Natural killer cell (primary cell): Measurements from ENCODE around the gene PACRGL. TPM values are rescaled to one million over a fixed set of nuclear protein-coding genes. Genes with fewer than 3 reads are reported as not detected.

Source experiments
- ATAC-seq, 3 donors: fragments of 150-1000 bp in 2 of 3; fragments of 200-7000 bp in 1 of 3; cut with Tn5 transposase; 1 replicate in 1 of 3; 2 replicates in 2 of 3; pipeline ENCODE4 v1.10.0; 2021; ENCODE audit warnings: mild to moderate bottlenecking in 2 of 3, moderate library complexity in 2 of 3
- DNase-seq, 2 donors: peaks; one replicate each; pipeline versions ENCODE4 v3.0.0 to v3.0.0-alpha.2; 2013 to 2021; ENCODE audit warnings: mixed read lengths in 1 of 2
- H3K27ac ChIP-seq: one replicate; pipeline ENCODE4 v1.5.1; 2013; ENCODE audit warnings: mild to moderate bottlenecking, low read length
- H3K27me3 ChIP-seq: one replicate; pipeline ENCODE4 v1.6.1; 2013; ENCODE audit warnings: low read length; ENCODE audit not compliant: control insufficient read depth, insufficient read depth
- H3K36me3 ChIP-seq: one replicate; pipeline ENCODE4 v1.6.1; 2013; ENCODE audit warnings: low read length; ENCODE audit not compliant: control insufficient read depth, insufficient read depth
- H3K4me1 ChIP-seq: one replicate; pipeline ENCODE4 v1.6.1; 2013; ENCODE audit warnings: low read length; ENCODE audit not compliant: control insufficient read depth, insufficient read depth
- H3K4me3 ChIP-seq: one replicate; pipeline ENCODE4 v1.5.1; 2013; ENCODE audit warnings: low read length
- H3K9me3 ChIP-seq: one replicate; pipeline ENCODE4 v1.6.1; 2013; ENCODE audit warnings: low read length; ENCODE audit not compliant: control insufficient read depth, insufficient read depth
- H3K27ac Mint-ChIP-seq, 2 donors: one replicate each; pipeline ENCODE4 v1.8.0; 2022; ENCODE audit warnings: mild to moderate bottlenecking in 2 of 2, mixed read lengths in 2 of 2, moderate library complexity in 1 of 2
- H3K27me3 Mint-ChIP-seq, 2 donors: one replicate each; pipeline ENCODE4 v1.8.0; 2022; ENCODE audit warnings: low read depth in 2 of 2, mixed read lengths in 2 of 2
- H3K36me3 Mint-ChIP-seq: one replicate; pipeline ENCODE4 v1.8.0; 2022; ENCODE audit warnings: mixed read lengths
- H3K4me1 Mint-ChIP-seq, 2 donors: one replicate each; pipeline ENCODE4 v1.8.0; 2022; ENCODE audit warnings: mixed read lengths in 2 of 2
- H3K4me3 Mint-ChIP-seq: one replicate; pipeline ENCODE4 v1.8.0; 2022; ENCODE audit warnings: mild to moderate bottlenecking, moderate library complexity, mixed read lengths
- H3K9me3 Mint-ChIP-seq, 2 donors: one replicate each; pipeline ENCODE4 v1.8.0; 2022; ENCODE audit warnings: mixed read lengths in 2 of 2
- WGBS: methylation state at CpG from one replicate; pipeline ENCODE4 v1.1.7; 2013; ENCODE audit warnings: missing lambda C conversion rate; ENCODE audit not compliant: insufficient coverage; 5-methylcytosine and 5-hydroxymethylcytosine counted together
- intact Hi-C: fragments of 100-400 bp; cut with micrococcal nuclease; formaldehyde crosslinking; loops from one replicate; pipeline ENCODE4 v1.14.2; 2022
- total RNA-seq, 4 donors: library from RNA; stranded (reverse); fragments of 120-200 nt in 1 of 4; gene quantifications; one replicate each; pipeline versions ENCODE4 v1.2.3 to v1.2.4, GENCODE V29; 2013 to 2022
- TF ChIP-seq, protein P1 (sequence below): fragments of 200-600 bp; IDR thresholded peaks from one replicate; pipeline ENCODE4 v1.8.0; 2022; ENCODE audit warnings: antibody characterized with exemption

PACRGL gene
- total RNA-seq, 3 donors from 2014 or later (not counting 1 experiment from before 2014, with no cell fraction given): 9.0 to 14.7 (median 12.9) TPM

DNA sequence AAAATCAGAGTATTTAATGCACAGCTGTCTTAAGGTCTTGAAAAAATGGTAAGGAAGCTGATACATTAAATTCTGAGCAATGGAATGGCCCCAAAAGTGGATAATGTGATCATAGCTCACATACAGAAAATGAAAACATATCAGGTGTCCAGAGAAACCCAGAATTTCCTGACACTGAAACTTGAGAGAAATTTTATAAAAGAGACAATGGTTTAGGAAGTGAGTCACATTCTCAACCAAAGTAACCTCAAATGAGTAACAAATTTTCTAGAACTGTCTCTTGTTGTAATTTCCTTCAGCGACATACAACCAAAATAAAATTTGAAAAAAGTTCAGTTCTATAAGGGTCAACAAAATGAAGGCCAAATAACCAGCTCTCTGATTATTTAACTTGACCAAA, 37.4 kb upstream of the PACRGL start:
- peaks cover 0 to 3% of the 10 kb centered on the region in 2 donors for H3K27me3 Mint-ChIP-seq

DNA sequence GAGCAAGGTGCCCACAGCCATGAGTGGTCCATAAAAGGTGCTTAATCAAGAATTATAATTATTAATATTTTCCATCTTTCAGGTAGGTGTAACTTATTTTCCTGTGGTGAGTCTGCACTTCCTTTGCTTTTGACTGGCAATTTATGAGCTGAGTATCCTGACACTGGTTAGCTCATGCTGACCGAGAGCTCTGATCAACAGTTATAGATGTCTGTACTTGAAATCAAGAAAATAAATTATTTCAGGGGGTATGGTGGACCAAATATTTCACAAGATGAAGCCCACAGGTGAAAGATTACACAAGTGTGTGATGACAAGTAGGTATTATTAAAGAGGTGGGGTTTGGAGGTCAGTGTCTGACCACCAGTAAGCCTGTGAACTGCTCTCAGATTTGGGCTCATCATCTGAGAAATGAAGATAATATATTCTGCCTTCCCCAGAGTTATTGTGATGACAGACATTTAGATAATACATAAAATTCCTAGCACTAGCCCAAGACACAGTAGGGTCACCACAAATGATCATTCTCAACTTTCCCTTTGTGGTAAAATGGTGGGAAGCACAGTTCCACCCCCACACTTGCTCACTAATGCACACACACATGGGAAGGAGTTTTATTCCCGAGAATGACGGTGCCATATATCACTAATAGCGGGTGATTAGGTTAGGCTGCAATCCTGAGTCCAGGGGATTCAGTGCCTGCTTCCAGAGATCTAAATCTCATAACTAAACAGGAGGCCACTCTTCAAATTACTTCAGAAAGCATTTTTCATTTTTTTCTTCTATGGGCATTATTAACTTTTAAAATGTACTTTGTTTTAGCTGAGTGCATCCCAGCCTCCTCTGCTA, 34.0 kb upstream of the PACRGL start:
- H3K27ac ChIP-seq: no peak overlapping the region
- Mint-ChIP-seq H3K4me1 (no peaks in the 10 kb centered on the region), H3K27ac (no peak overlapping the region), H3K4me3 (no peak overlapping the region), H3K27me3 (peaks cover 0 to 3% of the 10 kb centered on the region in 2 donors), H3K36me3 (no peaks in the 10 kb centered on the region), H3K9me3 (no peaks in the 10 kb centered on the region)
- no peaks in the 10 kb centered on the region for H3K36me3 ChIP-seq
- WGBS: 87% methylated on average over 4 of the region's 4 CpGs
- intact Hi-C loops: no loop called here
- TF ChIP-seq, protein P1, sequence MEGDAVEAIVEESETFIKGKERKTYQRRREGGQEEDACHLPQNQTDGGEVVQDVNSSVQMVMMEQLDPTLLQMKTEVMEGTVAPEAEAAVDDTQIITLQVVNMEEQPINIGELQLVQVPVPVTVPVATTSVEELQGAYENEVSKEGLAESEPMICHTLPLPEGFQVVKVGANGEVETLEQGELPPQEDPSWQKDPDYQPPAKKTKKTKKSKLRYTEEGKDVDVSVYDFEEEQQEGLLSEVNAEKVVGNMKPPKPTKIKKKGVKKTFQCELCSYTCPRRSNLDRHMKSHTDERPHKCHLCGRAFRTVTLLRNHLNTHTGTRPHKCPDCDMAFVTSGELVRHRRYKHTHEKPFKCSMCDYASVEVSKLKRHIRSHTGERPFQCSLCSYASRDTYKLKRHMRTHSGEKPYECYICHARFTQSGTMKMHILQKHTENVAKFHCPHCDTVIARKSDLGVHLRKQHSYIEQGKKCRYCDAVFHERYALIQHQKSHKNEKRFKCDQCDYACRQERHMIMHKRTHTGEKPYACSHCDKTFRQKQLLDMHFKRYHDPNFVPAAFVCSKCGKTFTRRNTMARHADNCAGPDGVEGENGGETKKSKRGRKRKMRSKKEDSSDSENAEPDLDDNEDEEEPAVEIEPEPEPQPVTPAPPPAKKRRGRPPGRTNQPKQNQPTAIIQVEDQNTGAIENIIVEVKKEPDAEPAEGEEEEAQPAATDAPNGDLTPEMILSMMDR: no peak
- no peak for DNase-seq
- no peaks in the 10 kb centered on the region for H3K4me1 ChIP-seq
- H3K9me3 ChIP-seq: no peaks in the 10 kb centered on the region
- no peak for ATAC-seq
- H3K27me3 ChIP-seq: no peaks in the 10 kb centered on the region
- H3K4me3 ChIP-seq: no peak overlapping the region

More for the DNA sequence above, 37.4 kb upstream of the PACRGL start:
- intact Hi-C loops: no loop called here
- Mint-ChIP-seq H3K36me3 (no peaks in the 10 kb centered on the region), H3K4me3 (no peak overlapping the region), H3K4me1 (no peaks in the 10 kb centered on the region), H3K27ac (no peak overlapping the region), H3K9me3 (no peaks in the 10 kb centered on the region)
- TF ChIP-seq, protein P1: no peak
- no peak overlapping the region for H3K27ac ChIP-seq
- H3K36me3 ChIP-seq: no peaks in the 10 kb centered on the region
- no peak for ATAC-seq
- DNase-seq: no peak
- WGBS: 0% methylated on average over 1 of the region's 1 CpG
- H3K4me1 ChIP-seq: no peaks in the 10 kb centered on the region
- no peaks in the 10 kb centered on the region for H3K9me3 ChIP-seq
- no peaks in the 10 kb centered on the region for H3K27me3 ChIP-seq
- no peak overlapping the region for H3K4me3 ChIP-seq

- TF ChIP-seq, protein P1: no peak
- Mint-ChIP-seq H3K4me3 (no peak overlapping the region), H3K36me3 (no peaks in the 10 kb centered on the region), H3K4me1 (no peaks in the 10 kb centered on the region), H3K27ac (no peak overlapping the region), H3K27me3 (peaks cover 6 to 11% of the 10 kb centered on the region in 2 donors), H3K9me3 (no peaks in the 10 kb centered on the region)
- 71% methylated on average over 1 of the region's 1 CpG for WGBS
- intact Hi-C loops: no loop called here
- no peaks in the 10 kb centered on the region for H3K27me3 ChIP-seq
- ATAC-seq (no peak), DNase-seq (no peak)
- H3K36me3 ChIP-seq: no peaks in the 10 kb centered on the region
- H3K9me3 ChIP-seq: no peaks in the 10 kb centered on the region
- no peak overlapping the region for H3K27ac ChIP-seq
- no peak overlapping the region for H3K4me3 ChIP-seq
- H3K4me1 ChIP-seq: no peaks in the 10 kb centered on the region
These were observed 28.0 kb upstream of the PACRGL start for GRCh38 chr4:20672262-20672661.

DNA sequence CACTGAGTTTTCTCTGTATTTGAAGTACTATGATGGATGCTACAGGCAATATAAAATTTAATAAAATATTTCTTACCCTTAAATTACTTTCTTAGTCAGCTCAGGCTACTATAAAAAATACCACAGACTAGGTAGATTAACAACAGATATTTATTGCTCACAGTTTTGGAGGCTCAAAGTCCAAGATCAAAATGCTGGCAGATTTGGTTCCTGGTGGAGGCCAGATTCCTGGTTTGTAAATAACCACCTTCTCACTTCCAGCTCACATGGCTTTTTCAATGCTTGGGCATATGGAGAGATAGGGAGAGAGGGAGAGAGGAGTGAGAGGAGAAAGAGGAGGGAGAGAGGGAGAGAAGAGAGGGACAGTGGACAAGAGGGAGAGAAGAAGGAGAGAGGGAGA, 24.5 kb upstream of the PACRGL start:
- H3K4me3 Mint-ChIP-seq: no peak overlapping the region
- no peak overlapping the region for H3K27ac ChIP-seq
- DNase-seq (no peak), ATAC-seq (no peak)
- no peak overlapping the region for H3K27ac Mint-ChIP-seq
- H3K4me3 ChIP-seq: no peak overlapping the region
- TF ChIP-seq, protein P1: no peak
- H3K4me1 Mint-ChIP-seq: no peaks in the 10 kb centered on the region
- no peaks in the 10 kb centered on the region for H3K36me3 Mint-ChIP-seq
- no peaks in the 10 kb centered on the region for H3K4me1 ChIP-seq
- H3K9me3 ChIP-seq: no peaks in the 10 kb centered on the region
- intact Hi-C loops: no loop called here
- H3K36me3 ChIP-seq: no peaks in the 10 kb centered on the region
- peaks cover 7 to 11% of the 10 kb centered on the region in 2 donors for H3K27me3 Mint-ChIP-seq
- peaks cover 3% of the 10 kb centered on the region for H3K27me3 ChIP-seq
- no peaks in the 10 kb centered on the region for H3K9me3 Mint-ChIP-seq
